ENCODE data around the gene MBD6.

DNA sequence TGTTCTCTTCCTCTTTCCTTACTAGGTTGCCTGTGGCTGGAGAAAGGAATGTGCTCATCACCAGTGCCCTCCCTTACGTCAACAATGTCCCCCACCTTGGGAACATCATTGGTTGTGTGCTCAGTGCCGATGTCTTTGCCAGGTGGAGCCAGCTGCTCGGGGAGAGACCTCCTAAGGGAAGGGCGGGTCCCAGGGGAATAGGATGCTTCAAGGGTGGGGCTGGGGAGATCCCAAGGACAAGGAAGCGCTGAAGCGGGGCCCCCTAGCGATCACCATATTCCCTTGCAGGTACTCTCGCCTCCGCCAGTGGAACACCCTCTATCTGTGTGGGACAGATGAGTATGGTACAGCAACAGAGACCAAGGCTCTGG is 24.5 kb upstream of the MBD6 start:
- TF ChIP-seq CTCF (conservative IDR thresholded peaks at IDR 0.05) (no peak), EZH2 (IDR thresholded peaks at IDR 0.05; ENCODE audit: low read depth) (no peak)
